Neuronal stem cell (in vitro differentiated cells): Measurements from ENCODE around the gene SOX12.

Experiments
- DNase-seq: peaks from one replicate; pipeline ENCODE4 v3.0.0-alpha.2; 2013; ENCODE audit warnings: low spot score
- H2AFZ ChIP-seq: one replicate; pipeline ENCODE4 v1.6.1; 2013; ENCODE audit warnings: mild to moderate bottlenecking, low read length, inconsistent platforms
- H2AK5ac ChIP-seq: 2 replicates; pipeline ENCODE4 v1.6.1; 2013; ENCODE audit warnings: low read depth, mild to moderate bottlenecking, inconsistent platforms, low read length, moderate library complexity, mixed read lengths
- H2BK120ac ChIP-seq: 2 replicates; pipeline ENCODE4 v1.6.1; 2013; ENCODE audit warnings: low read depth, mild to moderate bottlenecking, inconsistent platforms, low read length, moderate library complexity, mixed read lengths
- H2BK12ac ChIP-seq: one replicate; pipeline ENCODE4 v1.6.1; 2013; ENCODE audit warnings: low read length, inconsistent platforms
- H2BK15ac ChIP-seq: 2 replicates; pipeline ENCODE4 v1.6.1; 2013; ENCODE audit warnings: mild to moderate bottlenecking, low read length, inconsistent platforms, mixed read lengths
- H2BK5ac ChIP-seq: one replicate; pipeline ENCODE4 v1.6.1; 2013; ENCODE audit warnings: inconsistent platforms, mild to moderate bottlenecking, low read length, moderate library complexity
- H3K14ac ChIP-seq: one replicate; pipeline ENCODE4 v1.6.1; 2013; ENCODE audit warnings: low read length, inconsistent platforms
- H3K18ac ChIP-seq: 2 replicates; pipeline ENCODE4 v1.6.1; 2013; ENCODE audit warnings: low read length, inconsistent platforms
- H3K23ac ChIP-seq: 2 replicates; pipeline ENCODE4 v1.6.1; 2013; ENCODE audit warnings: low read depth, mild to moderate bottlenecking, mixed read lengths, low read length, inconsistent platforms; ENCODE audit not compliant: poor library complexity
- H3K27ac ChIP-seq: replicated peaks from 3 replicates; pipeline ENCODE4 v1.5.1; 2013; ENCODE audit warnings: low read length, inconsistent platforms
- H3K27me3 ChIP-seq, 3 experiments: 2 replicates each; pipeline ENCODE4 v1.6.1; 2013; ENCODE audit warnings: low read length in 3 of 3, mild to moderate bottlenecking in 2 of 3, inconsistent platforms in 1 of 3, low read depth in 1 of 3, mixed read lengths in 1 of 3, moderate library complexity in 1 of 3; ENCODE audit not compliant: control insufficient read depth in 3 of 3, insufficient read depth in 3 of 3
- H3K36me3 ChIP-seq, 2 donors: replicated peaks in 1 of 2; 2 replicates each; pipeline ENCODE4 v1.6.1; 2013; ENCODE audit warnings: low read length in 2 of 2; ENCODE audit not compliant: control insufficient read depth in 2 of 2, insufficient read depth in 2 of 2
- H3K4ac ChIP-seq: 2 replicates; pipeline ENCODE4 v1.6.1; 2013; ENCODE audit warnings: inconsistent platforms, mild to moderate bottlenecking, low read length, moderate library complexity
- H3K4me1 ChIP-seq, 2 donors: 1 replicate in 1 of 2; 2 replicates in 1 of 2; pipeline ENCODE4 v1.6.1; 2013; ENCODE audit warnings: low read length in 2 of 2, low read depth in 1 of 2; ENCODE audit not compliant: control insufficient read depth in 2 of 2, insufficient read depth in 1 of 2
- H3K4me2 ChIP-seq: one replicate; pipeline ENCODE4 v1.6.1; 2013; ENCODE audit warnings: mild to moderate bottlenecking, low read length, inconsistent platforms; ENCODE audit not compliant: insufficient read depth, poor library complexity, severe bottlenecking
- H3K4me3 ChIP-seq, 2 donors: 2 replicates each; pipeline ENCODE4 v1.5.1; 2013; ENCODE audit warnings: low read length in 2 of 2, mild to moderate bottlenecking in 2 of 2, inconsistent platforms in 1 of 2, moderate library complexity in 1 of 2
- H3K79me1 ChIP-seq: one replicate; pipeline ENCODE4 v1.6.1; 2013; ENCODE audit warnings: low read depth, mild to moderate bottlenecking, inconsistent platforms, low read length, moderate library complexity
- H3K9ac ChIP-seq: one replicate; pipeline ENCODE4 v1.6.1; 2013; ENCODE audit warnings: mild to moderate bottlenecking, low read depth, low read length, inconsistent platforms; ENCODE audit not compliant: poor library complexity
- H3K9me3 ChIP-seq, 2 donors: replicated peaks in 1 of 2; 2 replicates each; pipeline versions ENCODE3 to v1.6.1; 2013; ENCODE audit warnings: low read length in 2 of 2, mild to moderate bottlenecking in 2 of 2, inconsistent platforms in 1 of 2, low read depth in 1 of 2, mixed read lengths in 1 of 2, moderate library complexity in 1 of 2; ENCODE audit not compliant: control insufficient read depth in 2 of 2, insufficient read depth in 1 of 2
- H4K8ac ChIP-seq: one replicate; pipeline ENCODE4 v1.6.1; 2013; ENCODE audit warnings: low read depth, mild to moderate bottlenecking, inconsistent platforms, low read length, moderate library complexity
- H4K91ac ChIP-seq: one replicate; pipeline ENCODE4 v1.6.1; 2013; ENCODE audit warnings: low read length, low read depth, mild to moderate bottlenecking, inconsistent platforms; ENCODE audit not compliant: poor library complexity
- WGBS, 2 donors: extraction: QIAGEN DNeasy Blood & Tissue Kit; methylation state at CpG; one replicate each; pipeline ENCODE4 v1.1.7; 2013; ENCODE audit warnings: missing lambda C conversion rate in 2 of 2, mixed read lengths in 1 of 2; ENCODE audit not compliant: insufficient read length in 2 of 2, insufficient replicate concordance in 1 of 2; ENCODE audit errors: extremely low coverage in 2 of 2; 5-methylcytosine and 5-hydroxymethylcytosine counted together

Gene SOX12

DNA sequence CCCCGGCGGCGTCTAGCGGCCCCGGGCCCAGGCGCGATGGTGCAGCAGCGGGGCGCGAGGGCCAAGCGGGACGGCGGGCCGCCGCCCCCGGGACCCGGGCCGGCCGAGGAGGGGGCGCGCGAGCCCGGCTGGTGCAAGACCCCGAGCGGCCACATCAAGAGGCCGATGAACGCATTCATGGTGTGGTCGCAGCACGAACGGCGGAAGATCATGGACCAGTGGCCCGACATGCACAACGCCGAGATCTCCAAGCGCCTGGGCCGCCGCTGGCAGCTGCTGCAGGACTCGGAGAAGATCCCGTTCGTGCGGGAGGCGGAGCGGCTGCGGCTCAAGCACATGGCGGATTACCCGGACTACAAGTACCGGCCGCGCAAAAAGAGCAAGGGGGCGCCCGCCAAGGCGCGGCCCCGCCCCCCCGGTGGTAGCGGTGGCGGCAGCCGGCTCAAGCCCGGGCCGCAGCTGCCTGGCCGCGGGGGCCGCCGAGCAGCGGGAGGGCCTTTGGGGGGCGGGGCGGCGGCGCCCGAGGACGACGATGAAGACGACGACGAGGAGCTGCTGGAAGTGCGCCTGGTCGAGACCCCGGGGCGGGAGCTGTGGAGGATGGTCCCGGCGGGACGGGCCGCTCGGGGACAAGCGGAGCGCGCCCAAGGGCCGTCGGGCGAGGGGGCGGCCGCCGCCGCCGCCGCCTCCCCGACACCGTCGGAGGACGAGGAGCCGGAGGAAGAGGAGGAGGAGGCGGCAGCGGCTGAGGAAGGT lies 715 bp downstream of the SOX12 start:
- peak overlapping the region; percentile 100 for H3K14ac ChIP-seq
- peak overlapping the region; percentile 99 for H3K18ac ChIP-seq
- WGBS, 2 donors = no CpG with 5 or more reads among the region's 103 CpGs
- peak overlapping the region; percentile 98 for H2BK5ac ChIP-seq
- H4K8ac ChIP-seq = no peak overlapping the region
- peak overlapping the region; percentile 95 for H2BK120ac ChIP-seq
- peak overlapping the region; percentile 100 for H2AK5ac ChIP-seq
- no peaks in the 10 kb centered on the region for H3K9me3 ChIP-seq
- H3K4me1 ChIP-seq = peaks cover 25 to 36% of the 10 kb centered on the region in 2 donors
- H3K79me1 ChIP-seq = peaks cover 10% of the 10 kb centered on the region
- H3K23ac ChIP-seq = peak overlapping the region; percentile 98
- peak overlapping the region; percentile 63 for H3K4me2 ChIP-seq
- H2BK12ac ChIP-seq = peak overlapping the region; percentile 85
- no peaks in the 10 kb centered on the region for H3K27me3 ChIP-seq
- H3K4me3 ChIP-seq = peak overlapping the region; percentile 97 to 98
- peak overlapping the region; percentile 78 for H2BK15ac ChIP-seq
- H3K27ac ChIP-seq = peak overlapping the region; percentile 96
- peak; percentile 72 for DNase-seq
- peak overlapping the region; percentile 76 for H2AFZ ChIP-seq
- peak overlapping the region; percentile 96 for H4K91ac ChIP-seq
- H3K36me3 ChIP-seq = peaks cover 16 to 36% of the 10 kb centered on the region in 2 donors
- H3K9ac ChIP-seq = peak overlapping the region; percentile 99
- H3K4ac ChIP-seq = peak overlapping the region; percentile 98

DNA sequence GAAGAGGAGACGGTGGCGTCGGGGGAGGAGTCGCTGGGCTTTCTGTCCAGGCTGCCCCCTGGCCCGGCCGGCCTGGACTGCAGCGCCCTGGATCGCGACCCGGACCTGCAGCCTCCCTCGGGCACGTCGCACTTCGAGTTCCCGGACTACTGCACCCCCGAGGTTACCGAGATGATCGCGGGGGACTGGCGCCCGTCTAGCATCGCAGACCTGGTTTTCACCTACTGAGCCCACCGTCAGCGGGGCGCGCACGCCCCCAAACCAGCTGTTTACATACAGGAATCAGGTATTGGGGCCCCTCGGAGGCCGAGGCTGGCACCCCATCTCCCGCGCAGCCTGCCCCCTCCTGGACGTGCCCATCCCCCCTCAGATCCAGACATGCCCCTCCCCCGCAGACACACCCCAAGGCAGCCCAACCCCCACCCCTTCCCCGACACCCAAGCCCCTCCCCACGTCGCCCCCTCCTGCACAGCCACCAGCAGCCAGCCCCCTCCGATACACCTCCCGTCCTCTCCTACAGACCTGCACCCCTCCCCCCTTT lies 1.4 kb downstream of the SOX12 start:
- Histone ChIP-seq H3K9ac (peak overlapping the region; percentile 98), H2BK5ac (peak overlapping the region; percentile 98), H3K27me3 (no peaks in the 10 kb centered on the region), H3K18ac (peak overlapping the region; percentile 99), H3K9me3 (no peaks in the 10 kb centered on the region), H3K4me1 (peaks cover 25 to 36% of the 10 kb centered on the region in 2 donors), H2AK5ac (peak overlapping the region; percentile 100), H3K4ac (peak overlapping the region; percentile 98), H2AFZ (peak overlapping the region; percentile 76), H3K23ac (peak overlapping the region; percentile 98), H3K36me3 (peaks cover 15 to 38% of the 10 kb centered on the region in 2 donors), H4K91ac (peak overlapping the region; percentile 96), H4K8ac (no peak overlapping the region), H2BK120ac (peak overlapping the region; percentile 95), H3K14ac (peak overlapping the region; percentile 97), H3K27ac (peak overlapping the region; percentile 96), H3K4me2 (peak overlapping the region; percentile 59), H2BK12ac (peak overlapping the region; percentile 85), H2BK15ac (peak overlapping the region; percentile 78), H3K79me1 (peaks cover 10% of the 10 kb centered on the region), H3K4me3 (peak overlapping the region; percentile 97 to 98)
- peak; percentile 62 for DNase-seq
- WGBS, 2 donors = no CpG with 5 or more reads among the region's 38 CpGs

DNA sequence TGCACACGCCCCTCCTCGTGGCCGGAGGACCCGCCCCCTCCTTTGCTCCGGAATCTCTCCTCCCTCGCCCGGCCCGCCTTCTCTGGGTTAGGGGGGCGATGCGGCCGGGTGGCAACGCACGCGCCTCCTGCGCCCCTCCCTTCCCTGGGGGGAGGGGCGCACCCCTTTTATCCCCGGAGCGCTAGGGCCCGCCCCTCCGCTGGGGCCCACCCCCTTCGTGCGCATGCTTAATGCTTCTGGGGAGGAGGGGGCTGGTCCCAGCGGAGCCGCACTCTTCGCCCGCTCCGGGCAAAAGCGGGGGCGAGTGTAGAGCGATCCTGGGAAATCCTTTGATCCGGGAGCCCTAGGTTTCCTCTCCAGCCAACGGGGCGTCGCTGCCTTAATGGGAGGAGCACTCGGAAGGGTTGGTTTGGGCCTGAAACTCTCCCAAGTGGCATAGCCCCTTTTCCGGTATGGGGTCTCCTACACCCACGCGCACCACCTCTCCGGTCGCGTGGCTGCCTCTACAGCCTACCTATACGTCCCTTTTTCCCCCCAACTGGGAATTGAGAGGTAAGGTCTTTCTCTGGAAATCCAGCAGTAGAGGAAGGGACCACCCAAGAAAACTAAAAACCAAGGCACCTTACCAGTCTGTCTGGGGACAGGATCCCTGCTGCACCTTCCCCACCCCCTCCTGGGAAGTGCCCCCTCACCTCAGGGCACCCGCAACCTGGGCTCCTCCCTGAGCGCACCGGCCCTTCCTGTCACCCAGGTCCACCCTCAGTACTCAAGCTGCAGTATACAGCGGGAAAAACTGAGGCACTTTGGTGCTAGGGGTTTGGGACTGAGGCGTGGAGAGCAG lies 2.1 kb downstream of the SOX12 start:
- Histone ChIP-seq H3K18ac (peak overlapping the region; percentile 84), H3K27me3 (no peaks in the 10 kb centered on the region), H2BK15ac (no peak overlapping the region), H3K9me3 (no peaks in the 10 kb centered on the region), H3K23ac (peak overlapping the region; percentile 77), H3K4me3 (peak overlapping the region; percentile 81 to 98), H3K4me2 (peak overlapping the region; percentile 60), H3K27ac (peak overlapping the region; percentile 25), H3K36me3 (peaks cover 18 to 38% of the 10 kb centered on the region in 2 donors), H3K14ac (peak overlapping the region; percentile 40), H2AFZ (no peak overlapping the region), H3K9ac (peak overlapping the region; percentile 88), H4K8ac (no peak overlapping the region), H3K4me1 (peaks cover 25 to 36% of the 10 kb centered on the region in 2 donors), H2BK12ac (no peak overlapping the region), H2AK5ac (peak overlapping the region; percentile 42), H3K79me1 (peaks cover 10% of the 10 kb centered on the region), H4K91ac (no peak overlapping the region), H2BK5ac (peak overlapping the region; percentile 49), H2BK120ac (no peak overlapping the region), H3K4ac (no peak overlapping the region)
- WGBS, 2 donors = no CpG with 5 or more reads among the region's 47 CpGs
- DNase-seq = peak; percentile 98
